GM12878 (cell line): ENCODE results near the gene FAM120A.

Experiments used
- BHLHE40 ChIP-seq, 2 experiments: fragments of 450-650 bp in 1 of 2; IDR thresholded peaks; 2 replicates each; pipeline ENCODE4 v1.6.1; 2011 to 2017; ENCODE audit warnings: low read depth in 2 of 2, borderline replicate concordance in 1 of 2, improper control_type of control experiment in 1 of 2, low read length in 1 of 2, mild to moderate bottlenecking in 1 of 2
- CTCF ChIP-seq, 3 experiments: IDR thresholded peaks in 2 of 3; conservative IDR thresholded peaks in 1 of 3; 2 replicates each; pipeline ENCODE4 v1.5.1; 2011; ENCODE audit warnings: low read depth in 3 of 3, low read length in 3 of 3, mild to moderate bottlenecking in 3 of 3, control low read depth in 2 of 3, moderate library complexity in 2 of 3, inconsistent platforms in 1 of 3, mixed read lengths in 1 of 3; ENCODE audit not compliant: control insufficient read depth in 2 of 3, insufficient read depth in 1 of 3; ENCODE audit errors: extremely low read depth in 1 of 3
- EZH2 ChIP-seq: IDR thresholded peaks from 2 replicates; pipeline ENCODE4 v1.6.1; 2012; ENCODE audit warnings: low read depth, mild to moderate bottlenecking, control low read depth, inconsistent platforms, low read length, borderline replicate concordance; ENCODE audit not compliant: control insufficient read depth
- JUNB ChIP-seq: IDR thresholded peaks from 2 replicates; pipeline ENCODE4 v1.6.1; 2016; ENCODE audit warnings: antibody characterized with exemption, mild to moderate bottlenecking
- MAX ChIP-seq: IDR thresholded peaks from 2 replicates; pipeline ENCODE4 v1.6.1; 2012; ENCODE audit warnings: low read depth, low read length, improper control_type of control experiment
- MTA3 ChIP-seq: IDR thresholded peaks from 2 replicates; pipeline ENCODE4 v1.6.1; 2012; ENCODE audit warnings: low read length, inconsistent platforms, borderline replicate concordance
- MXI1 ChIP-seq: fragments of 150-350 bp; IDR thresholded peaks from 2 replicates; pipeline ENCODE4 v1.6.1; 2011; ENCODE audit warnings: low read depth, mild to moderate bottlenecking, inconsistent platforms, low read length, improper control_type of control experiment
- NR2C2 ChIP-seq: IDR thresholded peaks from 2 replicates; pipeline ENCODE4 v1.6.1; 2011; ENCODE audit warnings: borderline replicate concordance, low read depth; ENCODE audit not compliant: control insufficient read depth, insufficient read length
- PML ChIP-seq: IDR thresholded peaks from 2 replicates; pipeline ENCODE4 v1.6.1; 2012; ENCODE audit warnings: low read length, inconsistent platforms
- POLR2AphosphoS5 ChIP-seq: IDR thresholded peaks from 2 replicates; pipeline ENCODE4 v1.6.1; 2011; ENCODE audit warnings: mild to moderate bottlenecking, low read length, inconsistent platforms
- SPI1 ChIP-seq: IDR thresholded peaks from 2 replicates; pipeline ENCODE4 v1.6.1; 2011; ENCODE audit warnings: low read depth, mild to moderate bottlenecking, low read length, moderate library complexity, borderline replicate concordance; ENCODE audit not compliant: insufficient read depth
- SREBF2 ChIP-seq: IDR thresholded peaks from 2 replicates; pipeline ENCODE4 v1.6.1; 2012; ENCODE audit warnings: mild to moderate bottlenecking, low read length
- ZBTB33 ChIP-seq: fragments of 450-650 bp; IDR thresholded peaks from 2 replicates; pipeline ENCODE4 v1.6.1; 2017; ENCODE audit warnings: mild to moderate bottlenecking

GRCh38 chr9:93592643-93593021, 141.1 kb downstream of the FAM120A start:
- TF ChIP-seq CTCF (IDR thresholded peaks at IDR 0.05 in 2 of 3, conservative IDR thresholded peaks at IDR 0.05 in 1 of 3; ENCODE audit: control insufficient read depth in 2 of 3, extremely low read depth in 1 of 3, insufficient read depth in 1 of 3, low read depth in 3 of 3, low read length in 3 of 3) (peak in 2 of 3 experiments; percentile 6 to 13; a peak in 1 of 6 replicates), POLR2AphosphoS5 (no peak), MXI1 (no peak), PML (no peak), BHLHE40 (IDR thresholded peaks at IDR 0.05; ENCODE audit: borderline replicate concordance in 1 of 2, low read depth in 2 of 2, low read length in 1 of 2) (no peak), EZH2 (no peak), SREBF2 (no peak), SPI1 (no peak), NR2C2 (no peak), MTA3 (no peak), MAX (no peak), ZBTB33 (no peak), JUNB (no peak)
